Tibial nerve (tissue), 4 donors: ENCODE data around the gene DECR2.

Experiments used
- CTCF ChIP-seq, 5 experiments: fragments of 200-600 bp in 3 of 5; fragments of 450-650 bp in 2 of 5; sonication (generic) in 3 of 5; IDR thresholded peaks; one replicate each; pipeline ENCODE4 v1.5.1; 2016 to 2019; ENCODE audit warnings: antibody characterized with exemption in 5 of 5, mild to moderate bottlenecking in 3 of 5, moderate library complexity in 2 of 5
- EP300 ChIP-seq, 2 donors: sonication (generic); formaldehyde crosslinking; IDR thresholded peaks; one replicate each; pipeline ENCODE4 v1.6.1; 2017; ENCODE audit warnings: antibody characterized with exemption in 2 of 2, mild to moderate bottlenecking in 1 of 2

GRCh38 chr16:354971-355461, 46.7 kb upstream of the DECR2 start:
- TF ChIP-seq EP300 (IDR thresholded peaks at IDR 0.05) (no peak), CTCF (IDR thresholded peaks at IDR 0.05) (no peak)
